Stimulated activated CD4-positive, alpha-beta T cell treated with anti-CD3 and anti-CD28 coated beads, Interleukin-4, amount 100 ng/mL, for 1 hour (primary cell): Measurements from ENCODE around the gene RUNX2.
"Not testable (repeated sequence)": the region's sequence is repeated elsewhere in the genome, so short reads cannot be mapped to it uniquely, and the experiment has no call there.

Experiments
- DNase-seq: peaks from one replicate; pipeline ENCODE4 v3.0.0-alpha.2; 2020

RUNX2 gene

GRCh38 chr6:45462190-45463134, 134.3 kb downstream of the RUNX2 start:
- no peak for DNase-seq

GRCh38 chr6:45464685-45465084, 136.6 kb downstream of the RUNX2 start:
- DNase-seq, result no peak

GRCh38 chr6:45466686-45467085, 138.6 kb downstream of the RUNX2 start:
- no peak for DNase-seq

- DNase-seq, result not testable (repeated sequence)
These were observed 139.3 kb downstream of the RUNX2 start for GRCh38 chr6:45467417-45467816.

- no peak for DNase-seq
These were observed 139.7 kb downstream of the RUNX2 start for GRCh38 chr6:45467853-45468252.

- no peak for DNase-seq
These were observed 141.5 kb downstream of the RUNX2 start for GRCh38 chr6:45469663-45470062.

- DNase-seq, result no peak
These were observed 142.1 kb downstream of the RUNX2 start for GRCh38 chr6:45470131-45470738.

- no peak for DNase-seq
These were observed 144.3 kb downstream of the RUNX2 start for GRCh38 chr6:45472382-45472781.

- no peak for DNase-seq
These were observed 145.2 kb downstream of the RUNX2 start for GRCh38 chr6:45473121-45473993.

- DNase-seq, result no peak
These were observed 146.2 kb downstream of the RUNX2 start for GRCh38 chr6:45474376-45474775.

- DNase-seq, result no peak
These were observed 148.2 kb downstream of the RUNX2 start for GRCh38 chr6:45476341-45476740.

GRCh38 chr6:45477278-45477677, 149.1 kb downstream of the RUNX2 start:
- no peak for DNase-seq

GRCh38 chr6:45477790-45478189, 149.7 kb downstream of the RUNX2 start:
- DNase-seq, result no peak

- no peak for DNase-seq
These were observed 150.1 kb downstream of the RUNX2 start for GRCh38 chr6:45478240-45478639.

GRCh38 chr6:45479834-45480751, 152.0 kb downstream of the RUNX2 start:
- no peak for DNase-seq

- DNase-seq, result no peak
These were observed 152.8 kb downstream of the RUNX2 start for GRCh38 chr6:45480752-45481415.

GRCh38 chr6:45483021-45483420, 154.9 kb downstream of the RUNX2 start:
- no peak for DNase-seq

- no peak for DNase-seq
These were observed 155.4 kb downstream of the RUNX2 start for GRCh38 chr6:45483501-45483900.

GRCh38 chr6:45486736-45487135, 158.6 kb downstream of the RUNX2 start:
- DNase-seq, result no peak

- no peak for DNase-seq
These were observed 159.5 kb downstream of the RUNX2 start for GRCh38 chr6:45487645-45488044.

GRCh38 chr6:45488269-45488668, 160.1 kb downstream of the RUNX2 start:
- no peak for DNase-seq

- no peak for DNase-seq
These were observed 160.8 kb downstream of the RUNX2 start for GRCh38 chr6:45488889-45489288.
